SHP77 (cell line): Measurements from ENCODE around the gene A4GALT.

Experiments used
- DNase-seq, 2 experiments: peaks; one replicate each; lab custom pipeline; 2025; lab: John Stamatoyannopoulos, UW

The A4GALT gene

DNA sequence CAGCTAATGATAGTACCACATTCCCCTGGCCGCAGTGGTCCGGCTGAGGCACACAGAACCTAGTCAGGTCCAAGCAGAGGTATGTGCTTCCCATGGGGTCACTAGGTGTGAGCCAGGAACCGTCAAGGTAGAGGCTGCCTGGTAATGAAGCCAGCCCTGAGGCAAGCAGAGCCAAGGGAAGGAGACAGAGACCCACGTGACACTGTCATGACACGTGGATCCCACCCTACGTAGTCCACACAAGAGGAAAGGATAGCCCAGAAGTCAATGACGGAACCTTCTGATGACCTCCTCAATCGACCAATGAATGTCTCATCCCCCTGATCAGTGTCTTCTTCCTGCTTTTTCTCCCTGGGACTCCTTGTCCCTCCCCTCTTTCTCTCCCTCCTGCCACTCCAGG, 19.0 kb downstream of the A4GALT start:
- no peak for DNase-seq

GRCh38 chr22:42700901-42701300, 19.8 kb downstream of the A4GALT start:
- no peak for DNase-seq

DNA sequence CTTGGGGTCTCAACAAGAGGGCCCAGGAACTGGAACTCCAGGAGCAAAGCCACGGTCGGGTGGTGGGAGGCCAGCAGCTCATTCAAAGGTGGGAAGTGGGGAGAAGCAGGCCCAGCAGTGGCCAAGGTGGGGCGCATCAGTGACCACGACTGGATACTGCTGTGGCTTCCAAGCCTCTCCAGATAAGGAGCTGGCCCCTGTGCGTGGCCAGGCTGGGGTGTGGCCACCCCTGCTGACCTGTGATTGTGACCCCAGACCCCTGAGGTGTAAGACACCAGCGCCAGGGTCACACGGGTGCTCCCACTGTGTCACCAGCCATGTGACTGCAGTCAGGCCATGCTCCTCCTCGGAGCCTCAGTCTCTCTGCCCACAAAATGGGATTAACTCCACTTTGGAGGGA, 20.3 kb downstream of the A4GALT start:
- no peak for DNase-seq

DNA sequence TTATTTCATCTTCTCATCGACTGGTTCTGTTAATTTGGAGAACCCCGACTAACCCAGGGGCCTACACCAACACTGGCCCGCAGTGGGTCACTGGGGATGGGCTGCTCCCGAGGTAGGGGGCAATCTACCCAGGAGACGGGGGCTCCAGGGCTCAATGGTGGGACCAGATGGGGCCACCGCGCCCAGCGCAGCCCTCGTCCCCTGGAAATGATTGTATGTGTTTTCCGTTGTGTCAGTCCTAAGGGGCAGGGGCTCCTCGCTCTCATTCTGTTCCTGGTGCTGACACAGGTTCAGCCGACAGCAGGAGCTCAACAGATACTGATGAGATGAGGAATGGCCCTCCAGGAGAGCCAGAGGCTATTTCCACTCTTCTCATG, 20.7 kb downstream of the A4GALT start:
- DNase-seq, result no peak

- DNase-seq, result no peak
These were observed 21.2 kb downstream of the A4GALT start for GRCh38 chr22:42699281-42699975.

DNA sequence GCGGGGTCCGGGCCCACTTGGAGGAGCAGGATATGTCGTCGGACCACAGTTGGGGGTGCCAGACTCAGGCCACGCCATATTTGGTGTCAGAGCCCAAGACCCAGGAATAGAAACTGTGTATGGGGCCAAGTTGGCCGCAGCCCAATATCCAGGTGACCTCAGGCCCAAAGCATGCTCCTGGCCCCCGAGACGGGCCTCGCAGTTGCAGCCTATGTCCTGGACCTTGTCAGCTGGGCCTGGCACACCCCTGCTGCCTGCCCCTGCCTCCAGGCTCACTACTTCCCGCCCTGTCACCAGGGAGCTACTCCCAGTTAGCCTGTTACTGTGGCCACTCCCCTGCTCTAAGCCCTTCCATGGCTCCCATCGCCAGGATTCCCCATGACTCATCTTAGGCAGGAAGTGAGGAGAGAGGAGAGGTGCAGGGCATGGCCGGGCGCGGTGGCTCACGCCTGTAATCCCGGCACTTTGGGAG, 23.1 kb downstream of the A4GALT start:
- no peak for DNase-seq

DNA sequence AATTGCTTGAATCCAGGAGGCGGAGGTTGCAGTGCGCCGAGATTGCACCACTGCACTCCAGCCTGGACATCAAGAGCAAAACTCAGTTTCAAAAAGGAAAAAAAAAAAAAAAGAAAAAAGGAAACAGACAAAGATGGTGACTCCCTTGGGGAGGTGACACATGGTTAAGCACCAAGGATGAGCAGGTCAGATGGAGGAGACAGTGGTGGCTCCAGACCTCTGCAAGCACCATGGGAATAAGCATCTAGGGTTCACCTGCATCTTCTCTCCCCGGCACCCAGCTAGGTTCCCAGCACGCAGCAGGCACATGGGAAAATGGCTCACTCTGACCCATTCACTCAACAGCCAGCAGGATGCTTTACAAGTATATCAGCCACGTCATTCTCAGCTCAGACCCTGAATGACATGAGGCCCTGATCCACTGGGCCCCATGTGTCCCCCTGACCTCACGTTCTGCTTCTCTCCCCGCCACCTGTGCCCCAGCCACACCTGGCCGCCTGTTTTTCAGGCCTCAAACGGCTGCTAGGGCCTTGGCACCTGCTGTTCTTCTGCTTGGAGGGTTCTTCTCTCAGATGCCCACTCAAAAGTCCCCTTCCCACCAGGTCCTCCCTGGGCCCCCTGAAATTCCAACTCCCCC, 24.2 kb downstream of the A4GALT start:
- DNase-seq, result no peak

DNA sequence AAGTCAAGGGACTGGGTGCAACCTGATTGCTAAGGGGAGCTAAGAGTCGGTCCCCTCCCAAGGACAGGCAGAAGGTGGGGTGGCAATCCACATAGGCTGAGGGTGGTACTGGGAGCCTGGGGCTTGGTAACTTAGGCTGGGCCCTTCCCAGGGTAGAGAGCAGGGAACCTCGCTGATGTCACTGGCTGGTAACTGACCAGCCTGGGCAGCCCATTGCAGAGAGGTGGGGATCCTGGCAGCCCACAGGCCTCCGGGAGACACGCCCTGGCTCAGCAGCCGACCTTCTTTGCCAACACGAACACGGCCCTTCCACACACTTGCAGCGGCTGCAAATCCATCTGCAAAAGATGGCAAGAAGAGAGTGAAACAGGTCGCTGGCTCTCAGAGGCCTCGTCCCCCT, 25.4 kb downstream of the A4GALT start:
- DNase-seq, result no peak

- DNase-seq, result no peak
These were observed 26.6 kb downstream of the A4GALT start for GRCh38 chr22:42693763-42694683.

- no peak for DNase-seq
These were observed 27.5 kb downstream of the A4GALT start for GRCh38 chr22:42693055-42693762.

GRCh38 chr22:42692239-42693054, 28.2 kb downstream of the A4GALT start:
- DNase-seq, result no peak

GRCh38 chr22:42691440-42691839, 29.2 kb downstream of the A4GALT start:
- DNase-seq, result no peak

- peak; percentile 8 to 41 for DNase-seq
These were observed 32.1 kb downstream of the A4GALT start for GRCh38 chr22:42688241-42689211.

DNA sequence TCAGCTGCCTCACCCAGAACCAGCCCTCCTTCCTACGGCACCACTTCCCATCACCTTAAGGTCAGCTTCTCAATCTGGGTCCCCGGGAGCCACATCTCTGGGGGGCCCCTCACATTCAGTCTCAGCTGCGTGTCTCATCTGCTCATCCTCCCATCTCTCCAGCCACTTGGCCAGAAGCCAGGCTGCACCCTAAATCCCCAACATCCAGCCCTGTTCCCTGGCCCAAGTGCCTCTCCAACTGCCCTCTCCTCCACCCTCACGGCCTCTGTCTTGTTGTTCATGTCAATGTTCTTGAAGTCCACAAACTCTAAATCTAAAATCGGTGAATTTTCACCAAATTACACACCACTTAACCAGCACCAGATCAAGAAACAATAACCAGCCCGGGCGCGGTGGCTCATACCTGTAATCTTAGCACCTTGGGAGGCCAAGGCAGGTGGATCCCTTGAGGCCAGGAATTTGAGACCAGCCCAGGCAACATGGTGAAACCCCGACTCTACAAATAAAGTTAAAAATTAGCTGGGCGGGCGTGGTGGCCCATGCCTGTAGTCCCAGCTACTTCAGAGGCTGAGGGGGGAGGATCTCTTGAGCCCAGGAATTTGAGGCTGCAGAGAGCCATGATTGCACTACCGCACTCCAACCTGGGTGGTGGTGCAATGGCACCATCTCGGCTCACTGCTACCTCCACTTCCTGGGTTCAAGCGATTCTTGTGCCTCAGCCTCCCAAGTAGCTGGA, 33.7 kb downstream of the A4GALT start:
- no peak for DNase-seq

DNA sequence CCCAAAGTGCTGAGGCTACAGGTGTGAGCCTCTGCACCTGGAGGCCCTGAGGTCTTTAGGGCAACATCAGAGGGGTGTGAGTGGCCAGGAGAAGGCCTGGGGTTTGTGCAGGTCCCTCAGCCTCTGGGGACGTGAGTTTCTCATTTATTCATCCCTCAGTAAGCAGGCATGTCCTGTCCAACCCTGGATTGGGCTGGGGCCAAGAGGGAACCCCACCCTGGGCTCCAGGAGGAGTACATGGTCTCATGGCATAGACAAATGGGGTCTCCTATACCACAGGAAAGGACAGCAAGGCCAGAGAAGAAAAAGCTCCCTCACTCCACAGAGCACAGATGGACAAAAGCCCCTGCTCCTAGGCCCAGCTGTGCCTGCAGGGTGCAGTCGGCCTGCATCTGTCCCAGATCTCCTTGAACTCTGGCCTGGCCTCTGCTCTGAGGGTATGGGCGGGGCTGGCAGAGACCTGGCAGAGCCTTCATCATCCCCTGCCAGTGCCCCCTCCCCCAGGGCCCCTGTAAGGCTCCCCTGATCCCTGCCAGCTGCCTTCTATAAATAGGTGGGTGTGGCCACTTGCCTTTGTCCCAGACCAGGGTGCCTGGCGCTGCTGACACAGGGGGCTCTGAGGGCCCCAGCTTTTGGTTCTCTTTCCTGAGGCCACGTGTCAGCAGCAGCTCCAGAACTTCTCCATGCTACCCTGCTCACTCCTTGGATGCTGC, 34.6 kb downstream of the A4GALT start:
- no peak for DNase-seq

DNA sequence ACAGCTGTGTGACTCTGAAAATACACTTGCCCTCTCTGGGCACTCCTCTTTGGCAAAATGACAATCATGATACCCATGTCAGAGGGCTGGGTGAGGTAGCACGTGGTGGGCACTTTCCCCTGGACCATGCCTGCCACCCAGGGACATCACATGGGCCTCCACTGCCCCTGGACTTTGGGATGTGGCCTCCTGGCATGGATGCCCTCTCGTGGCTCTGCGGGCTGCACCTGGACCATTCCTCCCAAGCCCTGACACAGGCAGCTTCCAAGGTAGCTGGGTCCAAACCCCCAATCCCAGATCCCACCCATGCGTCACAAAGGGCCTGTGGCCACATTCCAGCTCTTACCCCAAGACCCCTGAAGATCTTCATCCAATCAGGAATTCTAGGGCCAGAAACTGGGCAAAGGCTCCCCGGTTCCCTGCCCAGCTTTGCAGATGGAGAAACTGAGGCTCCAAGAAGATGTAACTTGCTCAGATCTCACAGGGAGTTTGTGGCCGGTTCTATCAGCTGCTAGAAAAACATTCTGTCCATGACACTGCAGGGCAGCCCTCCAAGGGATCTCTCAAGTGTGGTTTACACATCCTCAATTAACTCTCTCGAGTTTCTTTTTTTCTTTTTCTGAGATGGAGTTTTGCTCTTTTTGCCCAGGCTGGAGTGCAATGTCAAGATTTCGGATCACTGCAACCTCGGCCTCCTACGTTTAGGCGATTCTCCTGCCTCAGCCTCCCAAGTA, 36.0 kb downstream of the A4GALT start:
- DNase-seq, result no peak

- DNase-seq, result no peak
These were observed 36.9 kb downstream of the A4GALT start for GRCh38 chr22:42683578-42684283.
